HG02642 (cell line): Measurements from ENCODE around the gene SH2D3C.

Source experiments
- ATAC-seq: cut with Tn5 transposase; IDR thresholded peaks from one replicate; pipeline ENCODE4 v1.9.1; 2021; ENCODE audit warnings: mild to moderate bottlenecking; ENCODE audit not compliant: unreplicated experiment, poor library complexity

SH2D3C gene

GRCh38 chr9:127778280-127779135 is at the start of gene SH2D3C:
TSS of gene SH2D3C (minus strand) at chr9:127778666. CDS start at chr9:127778627, 39 bp downstream.
- ATAC-seq = peak; percentile 38

- ATAC-seq = no peak
Measured at GRCh38 chr9:127826253-127826913, 47.9 kb upstream of the SH2D3C start.

GRCh38 chr9:127825319-127826051 is 47.0 kb upstream of the SH2D3C start:
- ATAC-seq = no peak

- ATAC-seq = no peak
Measured at GRCh38 chr9:127822108-127822507, 43.6 kb upstream of the SH2D3C start.

GRCh38 chr9:127818574-127818973 is 40.1 kb upstream of the SH2D3C start:
- ATAC-seq = no peak

GRCh38 chr9:127817881-127818434 is 39.5 kb upstream of the SH2D3C start:
- no peak for ATAC-seq

- ATAC-seq = no peak
Measured at GRCh38 chr9:127816728-127817127, 38.3 kb upstream of the SH2D3C start.

- no peak for ATAC-seq
Measured at GRCh38 chr9:127816362-127816725, 37.9 kb upstream of the SH2D3C start.

- ATAC-seq = no peak
Measured at GRCh38 chr9:127815512-127816361, 37.3 kb upstream of the SH2D3C start.

GRCh38 chr9:127814619-127815511 is 36.4 kb upstream of the SH2D3C start:
- no peak for ATAC-seq

GRCh38 chr9:127813686-127814226 is 35.3 kb upstream of the SH2D3C start:
- ATAC-seq = no peak

GRCh38 chr9:127812936-127813675 is 34.6 kb upstream of the SH2D3C start:
- ATAC-seq = no peak

- ATAC-seq = no peak
Measured at GRCh38 chr9:127812011-127812410, 33.5 kb upstream of the SH2D3C start.

- ATAC-seq = no peak
Measured at GRCh38 chr9:127810378-127811187, 32.1 kb upstream of the SH2D3C start.

- no peak for ATAC-seq
Measured at GRCh38 chr9:127809540-127810377, 31.3 kb upstream of the SH2D3C start.

- ATAC-seq = no peak
Measured at GRCh38 chr9:127809002-127809539, 30.6 kb upstream of the SH2D3C start.
